ENCODE data around the gene LAMA5.

DNA sequence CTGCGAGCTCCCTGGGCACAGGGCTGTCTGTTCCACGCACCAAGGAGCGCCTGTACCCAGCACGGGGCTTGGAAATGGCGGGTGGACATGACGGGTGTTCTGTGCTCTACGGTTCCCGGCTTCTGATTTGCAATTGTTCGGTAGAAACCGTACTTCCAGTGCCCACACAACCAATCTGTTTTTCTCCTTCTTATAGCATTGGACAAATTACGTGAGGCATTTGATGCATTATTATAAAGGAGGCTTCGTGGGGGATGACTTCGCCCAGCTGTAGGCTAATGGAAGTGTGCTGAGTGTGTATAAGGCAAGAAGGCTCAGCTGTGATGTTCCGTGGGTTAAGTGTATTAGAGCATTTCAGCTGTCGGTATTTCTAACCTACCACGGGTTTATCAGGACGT lies 10.0 kb upstream of the LAMA5 start:
- TF ChIP-seq FOSL1 (IDR thresholded peaks at IDR 0.05; ENCODE audit: low read depth) (no peak), POLR2AphosphoS5 (IDR thresholded peaks at IDR 0.05; ENCODE audit: low read depth, low read length) (no peak), EGR1 (IDR thresholded peaks at IDR 0.05; ENCODE audit: low read depth) (no peak)
- TF ChIP-seq, protein P1, sequence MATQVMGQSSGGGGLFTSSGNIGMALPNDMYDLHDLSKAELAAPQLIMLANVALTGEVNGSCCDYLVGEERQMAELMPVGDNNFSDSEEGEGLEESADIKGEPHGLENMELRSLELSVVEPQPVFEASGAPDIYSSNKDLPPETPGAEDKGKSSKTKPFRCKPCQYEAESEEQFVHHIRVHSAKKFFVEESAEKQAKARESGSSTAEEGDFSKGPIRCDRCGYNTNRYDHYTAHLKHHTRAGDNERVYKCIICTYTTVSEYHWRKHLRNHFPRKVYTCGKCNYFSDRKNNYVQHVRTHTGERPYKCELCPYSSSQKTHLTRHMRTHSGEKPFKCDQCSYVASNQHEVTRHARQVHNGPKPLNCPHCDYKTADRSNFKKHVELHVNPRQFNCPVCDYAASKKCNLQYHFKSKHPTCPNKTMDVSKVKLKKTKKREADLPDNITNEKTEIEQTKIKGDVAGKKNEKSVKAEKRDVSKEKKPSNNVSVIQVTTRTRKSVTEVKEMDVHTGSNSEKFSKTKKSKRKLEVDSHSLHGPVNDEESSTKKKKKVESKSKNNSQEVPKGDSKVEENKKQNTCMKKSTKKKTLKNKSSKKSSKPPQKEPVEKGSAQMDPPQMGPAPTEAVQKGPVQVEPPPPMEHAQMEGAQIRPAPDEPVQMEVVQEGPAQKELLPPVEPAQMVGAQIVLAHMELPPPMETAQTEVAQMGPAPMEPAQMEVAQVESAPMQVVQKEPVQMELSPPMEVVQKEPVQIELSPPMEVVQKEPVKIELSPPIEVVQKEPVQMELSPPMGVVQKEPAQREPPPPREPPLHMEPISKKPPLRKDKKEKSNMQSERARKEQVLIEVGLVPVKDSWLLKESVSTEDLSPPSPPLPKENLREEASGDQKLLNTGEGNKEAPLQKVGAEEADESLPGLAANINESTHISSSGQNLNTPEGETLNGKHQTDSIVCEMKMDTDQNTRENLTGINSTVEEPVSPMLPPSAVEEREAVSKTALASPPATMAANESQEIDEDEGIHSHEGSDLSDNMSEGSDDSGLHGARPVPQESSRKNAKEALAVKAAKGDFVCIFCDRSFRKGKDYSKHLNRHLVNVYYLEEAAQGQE (IDR thresholded peaks at IDR 0.05; ENCODE audit: low read depth) = no peak
- TF ChIP-seq, protein P2, sequence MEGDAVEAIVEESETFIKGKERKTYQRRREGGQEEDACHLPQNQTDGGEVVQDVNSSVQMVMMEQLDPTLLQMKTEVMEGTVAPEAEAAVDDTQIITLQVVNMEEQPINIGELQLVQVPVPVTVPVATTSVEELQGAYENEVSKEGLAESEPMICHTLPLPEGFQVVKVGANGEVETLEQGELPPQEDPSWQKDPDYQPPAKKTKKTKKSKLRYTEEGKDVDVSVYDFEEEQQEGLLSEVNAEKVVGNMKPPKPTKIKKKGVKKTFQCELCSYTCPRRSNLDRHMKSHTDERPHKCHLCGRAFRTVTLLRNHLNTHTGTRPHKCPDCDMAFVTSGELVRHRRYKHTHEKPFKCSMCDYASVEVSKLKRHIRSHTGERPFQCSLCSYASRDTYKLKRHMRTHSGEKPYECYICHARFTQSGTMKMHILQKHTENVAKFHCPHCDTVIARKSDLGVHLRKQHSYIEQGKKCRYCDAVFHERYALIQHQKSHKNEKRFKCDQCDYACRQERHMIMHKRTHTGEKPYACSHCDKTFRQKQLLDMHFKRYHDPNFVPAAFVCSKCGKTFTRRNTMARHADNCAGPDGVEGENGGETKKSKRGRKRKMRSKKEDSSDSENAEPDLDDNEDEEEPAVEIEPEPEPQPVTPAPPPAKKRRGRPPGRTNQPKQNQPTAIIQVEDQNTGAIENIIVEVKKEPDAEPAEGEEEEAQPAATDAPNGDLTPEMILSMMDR (IDR thresholded peaks at IDR 0.05 in 2 of 3, conservative IDR thresholded peaks at IDR 0.05 in 1 of 3; ENCODE audit: borderline replicate concordance in 1 of 3, insufficient read depth in 1 of 3, low read depth in 2 of 3, low read length in 2 of 3) = no peak
- TF ChIP-seq, protein P3, sequence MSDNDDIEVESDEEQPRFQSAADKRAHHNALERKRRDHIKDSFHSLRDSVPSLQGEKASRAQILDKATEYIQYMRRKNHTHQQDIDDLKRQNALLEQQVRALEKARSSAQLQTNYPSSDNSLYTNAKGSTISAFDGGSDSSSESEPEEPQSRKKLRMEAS (IDR thresholded peaks at IDR 0.05) = no peak
